Sigmoid colon (tissue), 4 donors: ENCODE data around the gene IL12B.

Experiments used
- EP300 ChIP-seq, 4 donors: sonication (generic); formaldehyde crosslinking; IDR thresholded peaks; one replicate each; pipeline ENCODE4 v1.6.1; 2017; ENCODE audit warnings: antibody characterized with exemption in 4 of 4
- POLR2AphosphoS5 ChIP-seq, 4 donors: sonication (generic); formaldehyde crosslinking; IDR thresholded peaks; one replicate each; pipeline ENCODE4 v1.6.1; 2017; ENCODE audit warnings: antibody characterized with exemption in 4 of 4
- TF ChIP-seq, protein P1 (sequence below), 4 experiments: fragments of 450-650 bp in 3 of 4; fragments of 200-600 bp in 1 of 4; IDR thresholded peaks; one replicate each; pipeline ENCODE4 v1.5.1; 2016 to 2019; ENCODE audit warnings: antibody characterized with exemption in 4 of 4, mild to moderate bottlenecking in 3 of 4, moderate library complexity in 2 of 4

DNA sequence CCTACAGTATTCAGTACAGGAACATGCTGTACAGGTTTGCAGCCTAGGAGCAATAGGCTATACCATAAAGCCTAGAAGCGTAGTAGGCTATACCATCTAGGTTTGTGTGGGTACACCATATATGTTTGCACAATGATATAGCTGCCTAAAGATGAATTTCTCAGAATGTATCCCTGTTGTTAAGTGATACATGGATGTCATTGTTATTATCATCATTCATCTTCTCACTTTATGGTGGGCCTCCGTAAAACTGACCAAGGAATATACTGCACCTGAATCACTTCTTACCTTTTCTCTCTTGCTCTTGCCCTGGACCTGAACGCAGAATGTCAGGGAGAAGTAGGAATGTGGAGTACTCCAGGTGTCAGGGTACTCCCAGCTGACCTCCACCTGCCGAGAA lies 11.8 kb downstream of the IL12B start:
- TF ChIP-seq, protein P1, sequence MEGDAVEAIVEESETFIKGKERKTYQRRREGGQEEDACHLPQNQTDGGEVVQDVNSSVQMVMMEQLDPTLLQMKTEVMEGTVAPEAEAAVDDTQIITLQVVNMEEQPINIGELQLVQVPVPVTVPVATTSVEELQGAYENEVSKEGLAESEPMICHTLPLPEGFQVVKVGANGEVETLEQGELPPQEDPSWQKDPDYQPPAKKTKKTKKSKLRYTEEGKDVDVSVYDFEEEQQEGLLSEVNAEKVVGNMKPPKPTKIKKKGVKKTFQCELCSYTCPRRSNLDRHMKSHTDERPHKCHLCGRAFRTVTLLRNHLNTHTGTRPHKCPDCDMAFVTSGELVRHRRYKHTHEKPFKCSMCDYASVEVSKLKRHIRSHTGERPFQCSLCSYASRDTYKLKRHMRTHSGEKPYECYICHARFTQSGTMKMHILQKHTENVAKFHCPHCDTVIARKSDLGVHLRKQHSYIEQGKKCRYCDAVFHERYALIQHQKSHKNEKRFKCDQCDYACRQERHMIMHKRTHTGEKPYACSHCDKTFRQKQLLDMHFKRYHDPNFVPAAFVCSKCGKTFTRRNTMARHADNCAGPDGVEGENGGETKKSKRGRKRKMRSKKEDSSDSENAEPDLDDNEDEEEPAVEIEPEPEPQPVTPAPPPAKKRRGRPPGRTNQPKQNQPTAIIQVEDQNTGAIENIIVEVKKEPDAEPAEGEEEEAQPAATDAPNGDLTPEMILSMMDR (IDR thresholded peaks at IDR 0.05), result no peak
- TF ChIP-seq EP300 (IDR thresholded peaks at IDR 0.05) (no peak), POLR2AphosphoS5 (IDR thresholded peaks at IDR 0.05) (no peak)
